HepG2 (cell line): ENCODE measurements around the gene C12orf42. TPM values are rescaled to one million over a fixed set of nuclear protein-coding genes. Genes with fewer than 3 reads are reported as not detected.

Experiments
- ATAC-seq: fragments of 200-7000 bp; cut with Tn5 transposase; 3 replicates; pipeline ENCODE4 v1.9.1; 2020; ENCODE audit warnings: mild to moderate bottlenecking, moderate library complexity
- BruUV-seq: library from RNA; stranded (reverse); fragments of 400-500 nt; replicated peaks from 2 replicates; lab custom pipeline; 2021; lab: Mats Ljungman, UMichigan
- CTCF ChIA-PET: fragments of 300-600 bp; formaldehyde crosslinking; extraction: SDS; loops from one replicate; lab custom pipeline; 2021; ENCODE audit warnings: low total read pairs, inconsistent platforms, low intra/inter-chr PET ratio; lab: Yijun Ruan, JAX
- POLR2A ChIA-PET: fragments of 350-600 bp; sonication (Branson Sonifier 250); formaldehyde crosslinking; loops from one replicate; lab custom pipeline; 2020; ENCODE audit warnings: antibody characterized with exemption, inconsistent platforms; lab: Yijun Ruan, JAX
- DNase-seq: peaks from one replicate; pipeline ENCODE4 v3.0.0-alpha.2; 2015; ENCODE audit warnings: low spot score
- FAIRE-seq: peaks from 3 replicates; lab custom pipeline; 2011; peaks lifted over from hg19 to GRCh38; lab: Jason Lieb, UNC
- H2AFZ ChIP-seq: one replicate; pipeline ENCODE4 v1.6.1; 2011; ENCODE audit warnings: low read length, inconsistent platforms
- H3K27ac ChIP-seq: fragments of 300-600 bp; 3 replicates; pipeline ENCODE4 v1.8.0; 2011; ENCODE audit warnings: mixed run types, mild to moderate bottlenecking, mixed read lengths, low read length, inconsistent platforms; ENCODE audit not compliant: insufficient read depth; ENCODE audit errors: extremely low read length
- H3K27me3 ChIP-seq, 2 experiments: fragments of 200-600 bp in 1 of 2; 2 replicates in 1 of 2; 3 replicates in 1 of 2; pipeline versions ENCODE4 v1.6.0 to v1.8.0; 2011; ENCODE audit warnings: low read length in 2 of 2, mild to moderate bottlenecking in 2 of 2, moderate library complexity in 2 of 2, inconsistent platforms in 1 of 2; ENCODE audit not compliant: insufficient read depth in 2 of 2, control insufficient read depth in 1 of 2
- H3K36me3 ChIP-seq, 2 experiments: fragments of 200-600 bp in 1 of 2; replicated peaks in 1 of 2; 2 replicates in 1 of 2; 3 replicates in 1 of 2; pipeline versions ENCODE4 v1.5.1 to v1.8.0; 2011; ENCODE audit warnings: low read length in 2 of 2, inconsistent platforms in 1 of 2; ENCODE audit not compliant: insufficient read depth in 2 of 2, control insufficient read depth in 1 of 2
- H3K4me1 ChIP-seq: 2 replicates; pipeline ENCODE4 v1.5.1; 2012; ENCODE audit warnings: low read length, inconsistent platforms; ENCODE audit not compliant: insufficient read depth
- H3K4me2 ChIP-seq: 2 replicates; pipeline ENCODE4 v1.6.0; 2011; ENCODE audit warnings: low read depth, low read length, inconsistent platforms
- H3K4me3 ChIP-seq, 3 experiments: fragments of 200-600 bp in 1 of 3; sonication (generic), shearing (Covaris generic) in 1 of 3; replicated peaks in 1 of 3; 2 replicates each; pipeline ENCODE4 v1.5.1; 2011 to 2016; ENCODE audit warnings: low read length in 3 of 3, inconsistent platforms in 2 of 3, low read depth in 2 of 3, mild to moderate bottlenecking in 2 of 3, control low read depth in 1 of 3, mixed read lengths in 1 of 3; ENCODE audit not compliant: insufficient read depth in 1 of 3
- H3K79me2 ChIP-seq: one replicate; pipeline ENCODE4 v1.6.1; 2011; ENCODE audit warnings: low read length, inconsistent platforms; ENCODE audit not compliant: insufficient read depth
- H3K9ac ChIP-seq: 2 replicates; pipeline ENCODE4 v1.6.0; 2011; ENCODE audit warnings: mild to moderate bottlenecking, low read depth, low read length, inconsistent platforms; ENCODE audit not compliant: insufficient read depth
- H3K9me3 ChIP-seq: 2 replicates; pipeline ENCODE4 v1.5.1; 2012; ENCODE audit warnings: mild to moderate bottlenecking, low read length
- H4K20me1 ChIP-seq: 2 replicates; pipeline ENCODE4 v1.6.0; 2011; ENCODE audit warnings: inconsistent platforms, mild to moderate bottlenecking, low read length, moderate library complexity; ENCODE audit not compliant: insufficient read depth
- CCDC6 ChIP-seq: sonication (generic); formaldehyde crosslinking; IDR thresholded peaks from 2 replicates; pipeline ENCODE4 v1.8.1; 2022; ENCODE audit warnings: mild to moderate bottlenecking, missing genetic modification reagents, moderate library complexity
- GLI4 ChIP-seq: sonication (generic); formaldehyde crosslinking; IDR thresholded peaks from 2 replicates; pipeline ENCODE4 v1.5.1; 2020; ENCODE audit warnings: missing genetic modification reagents, mild to moderate bottlenecking, moderate library complexity, borderline replicate concordance
- HOXD1 ChIP-seq: sonication (generic); formaldehyde crosslinking; IDR thresholded peaks from 2 replicates; pipeline ENCODE4 v1.5.0; 2020; ENCODE audit warnings: missing genetic modification reagents
- KAT8 ChIP-seq: IDR thresholded peaks from 2 replicates; pipeline ENCODE4 v1.6.1; 2016; ENCODE audit warnings: missing genetic modification reagents, missing compliant biosample characterization
- KDM6A ChIP-seq: IDR thresholded peaks from 2 replicates; pipeline ENCODE4 v1.6.1; 2016; ENCODE audit warnings: low read depth
- NCOR1 ChIP-seq: fragments of 200-600 bp; sonication (generic); IDR thresholded peaks from 2 replicates; pipeline ENCODE4 v1.7.0; 2017; ENCODE audit warnings: antibody characterized with exemption, low read length, borderline replicate concordance
- PLSCR1 ChIP-seq: sonication (generic); formaldehyde crosslinking; IDR thresholded peaks from 2 replicates; pipeline ENCODE4 v1.5.0; 2020; ENCODE audit warnings: missing genetic modification reagents, mild to moderate bottlenecking, borderline replicate concordance
- UBTF ChIP-seq: sonication (generic); formaldehyde crosslinking; IDR thresholded peaks from 2 replicates; pipeline ENCODE4 v1.4.0; 2020; ENCODE audit warnings: mild to moderate bottlenecking, missing genetic modification reagents
- ZNF253 ChIP-seq: sonication (generic); formaldehyde crosslinking; IDR thresholded peaks from 2 replicates; pipeline ENCODE4 v1.8.0; 2022; ENCODE audit warnings: mild to moderate bottlenecking, missing genetic modification reagents, borderline replicate concordance
- ZNF362 ChIP-seq: sonication (generic); formaldehyde crosslinking; IDR thresholded peaks from 2 replicates; pipeline ENCODE4 v1.4.0; 2020; ENCODE audit warnings: missing genetic modification reagents, mild to moderate bottlenecking, borderline replicate concordance
- ZNF446 ChIP-seq: sonication (generic); formaldehyde crosslinking; IDR thresholded peaks from 2 replicates; pipeline ENCODE4 v1.5.0; 2020; ENCODE audit warnings: mild to moderate bottlenecking, missing genetic modification reagents
- WGBS: methylation state at CpG from one replicate; pipeline ENCODE4 v1.1.6; 2017; ENCODE audit warnings: low lambda C conversion rate; 5-methylcytosine and 5-hydroxymethylcytosine counted together
- in situ Hi-C: cut with HindIII; loops from 2 replicates; pipeline ENCODE4 v1.10.0; 2017; ENCODE audit warnings: low pct_unique_long_range_greater_than_20kb; ENCODE audit not compliant: extremely low pct_ligation_motif_present
- intact Hi-C: fragments of 100-400 bp; cut with micrococcal nuclease; formaldehyde crosslinking; loops from one replicate; pipeline ENCODE4 v1.10.0; 2022; ENCODE audit not compliant: unreplicated experiment
- polyA plus RNA-seq, 8 experiments: library from polyadenylated mRNA; depleted of rRNA in 3 of 8; stranded (reverse) in 7 of 8; unstranded in 1 of 8; fragments of >200 nt; fragmentation: Illumina TruSeq in 4 of 8; extraction: Trizol in 4 of 8; gene quantifications; 2 replicates each; pipeline versions ENCODE4 v1.2.1 to v1.2.3, GENCODE V29; 2011 to 2016; ENCODE audit warnings: low read depth in 4 of 8, missing spikeins in 1 of 8, mixed read lengths in 1 of 8; ENCODE audit not compliant: insufficient read depth in 1 of 8
- total RNA-seq, 5 experiments: library from RNA; depleted of rRNA; stranded (reverse); fragments of >200 nt; fragmentation: Illumina TruSeq; extraction: Trizol; gene quantifications; 2 replicates each; pipeline ENCODE4 v1.2.3, GENCODE V29; 2016; ENCODE audit warnings: low read depth in 1 of 5

The C12orf42 gene
- total and polyA plus RNA-seq, 2 of the 13 experiments (the other 11 are each of a cell fraction or from before 2014, with no cell fraction given), result not detected

- no peak for TF ChIP-seq CCDC6 (CRISPR knock-in tag)
- no peak for TF ChIP-seq GLI4 (CRISPR knock-in tag)
- TF ChIP-seq ZNF446 (CRISPR knock-in tag), result no peak
- TF ChIP-seq ZNF362 (CRISPR knock-in tag), result no peak
- TF ChIP-seq KDM6A (CRISPR knock-in tag), result no peak
- TF ChIP-seq HOXD1 (CRISPR knock-in tag), result no peak
- no peak for TF ChIP-seq PLSCR1 (CRISPR knock-in tag)
- no peak for TF ChIP-seq NCOR1
- no peak for TF ChIP-seq UBTF (CRISPR knock-in tag)
- TF ChIP-seq KAT8 (CRISPR knock-in tag), result no peak
- no peak for TF ChIP-seq ZNF253 (CRISPR knock-in tag)
- WGBS, result 4% methylated on average over 3 of the region's 3 CpGs
- H3K27ac ChIP-seq, result no peak overlapping the region
- H4K20me1 ChIP-seq, result no peaks in the 10 kb centered on the region
- in situ Hi-C loops, result no loop called here
- H3K36me3 ChIP-seq, result no peaks in the 10 kb centered on the region
- H3K9me3 ChIP-seq, result no peaks in the 10 kb centered on the region
- H3K27me3 ChIP-seq, result no peaks in the 10 kb centered on the region
- H3K9ac ChIP-seq, result no peak overlapping the region
- H3K4me2 ChIP-seq, result no peak overlapping the region
- H3K4me1 ChIP-seq, result no peaks in the 10 kb centered on the region
- BruUV-seq, result no TSS peak
- ChIA-PET CTCF (no interaction called here), POLR2A (no interaction called here)
- no peaks in the 10 kb centered on the region for H3K79me2 ChIP-seq
- DNase-seq, result no peak
- no peak overlapping the region for H2AFZ ChIP-seq
- intact Hi-C loops, result no loop called here
- ATAC-seq, result no peak
- no peak overlapping the region for H3K4me3 ChIP-seq
- FAIRE-seq, result no peak
These were observed 52.9 kb downstream of the C12orf42 start for GRCh38 chr12:103442822-103443221.
